Heart right ventricle (tissue), 16 donors: ENCODE results near the gene YBX3. TPM values are rescaled to one million over a fixed set of nuclear protein-coding genes. Genes with fewer than 3 reads are reported as not detected.

Source experiments
- ATAC-seq, 8 donors: fragments of 200-7000 bp; cut with Tn5 transposase; one replicate each; pipeline ENCODE4 v1.9.1; 2020; ENCODE audit warnings: mild to moderate bottlenecking in 8 of 8, moderate library complexity in 8 of 8, moderate number of reproducible peaks in 1 of 8
- DNase-seq, 2 donors: peaks; one replicate each; pipeline ENCODE4 v3.0.0-alpha.2; 2020
- H3K27ac ChIP-seq, 10 donors: fragments of 200-600 bp; sonication (generic) in 2 of 10; one replicate each; pipeline versions ENCODE4 v1.5.0 to v1.8.0; 2020 to 2022; ENCODE audit warnings: mild to moderate bottlenecking in 3 of 10
- H3K27me3 ChIP-seq, 7 donors: fragments of 200-600 bp; one replicate each; pipeline ENCODE4 v1.8.0; 2021 to 2022; ENCODE audit warnings: mild to moderate bottlenecking in 2 of 7
- H3K36me3 ChIP-seq, 9 donors: fragments of 200-600 bp; sonication (generic) in 1 of 9; one replicate each; pipeline versions ENCODE4 v1.5.0 to v1.8.0; 2020 to 2022; ENCODE audit warnings: mild to moderate bottlenecking in 2 of 9
- H3K4me1 ChIP-seq, 9 donors: fragments of 200-600 bp; sonication (generic) in 1 of 9; one replicate each; pipeline versions ENCODE4 v1.5.0 to v1.8.0; 2020 to 2022; ENCODE audit warnings: mild to moderate bottlenecking in 4 of 9
- H3K4me3 ChIP-seq, 10 donors: fragments of 200-600 bp; sonication (generic) in 2 of 10; one replicate each; pipeline versions ENCODE4 v1.5.0 to v1.8.0; 2020 to 2022; ENCODE audit warnings: mild to moderate bottlenecking in 7 of 10, moderate library complexity in 2 of 10
- H3K9me3 ChIP-seq, 11 donors: fragments of 200-600 bp in 10 of 11; sonication (generic) in 2 of 11; one replicate each; pipeline versions ENCODE4 v1.5.0 to v1.8.0; 2013 to 2022; ENCODE audit warnings: mild to moderate bottlenecking in 2 of 11, control low read depth in 1 of 11, moderate library complexity in 1 of 11
- CTCF ChIP-seq, 9 donors: fragments of 200-600 bp; sonication (generic) in 2 of 9; IDR thresholded peaks; one replicate each; pipeline versions ENCODE4 v1.5.0 to v1.8.0; 2021 to 2022; ENCODE audit warnings: antibody characterized with exemption in 9 of 9, mild to moderate bottlenecking in 5 of 9, moderate library complexity in 1 of 9
- WGBS, 2 donors: extraction: QIAGEN DNeasy Blood & Tissue Kit; methylation state at CpG; one replicate each; pipeline ENCODE4 v1.1.7; 2013; ENCODE audit warnings: inconsistent platforms in 1 of 2; 5-methylcytosine and 5-hydroxymethylcytosine counted together
- intact Hi-C, 10 donors: fragments of 100-400 bp; cut with DNase I; formaldehyde crosslinking; loops; one replicate each; pipeline versions ENCODE4 v1.11.1 to v1.14.2; 2022
- polyA plus RNA-seq, 2 donors: library from polyadenylated mRNA; stranded (reverse); fragments of 200-250 nt; gene quantifications; one replicate each; pipeline ENCODE4 v1.2.3, GENCODE V29; 2013
- total RNA-seq, 10 donors: library from RNA; stranded (reverse); fragmentation: NEBNext Ultra II Directional in 3 of 10; extraction: Animal tissue kit (Norgen Biotek cat#: 25700) in 3 of 10; gene quantifications; one replicate each; pipeline versions ENCODE4 v1.2.1 to v1.2.4, GENCODE V29; 2021 to 2023
- donor health status: Arrhythmogenic right ventricular cardiomyopathy.
- donor health status: ischemic (EF 13 %, LVEDD 7.1; RV severe dilation, severe dysfunction).
- donor health status: healthy with polysubstance abuse.
- donor health status: DM: no; HTN: yes; CAD: no.
- donor health status: DM: no; HTN: no; CAD: no.
- donor health status: ischemic (EF 25% LVEDD 6.9; RV normal size, moderate dysfunction).
- donor health status: ischemic (EF 25% LVEDD 5.7; RV mildly dilated, moderate dysfunction).
- donor health status: healthy.
- donor health status: DM: yes; HTN: yes; CAD: no.
- donor health status: Ischemic cardiomyopathy.
- donor health status: ischemic (EF 35%, LVEDD 5.7; RV mildly dilated, moderate dysfunction).
- donor health status: nonischemic (EF 11% LVEDD 7.7; RV severe dilation, severe dysfunction).
- donor health status: DM: yes; HTN: yes; CAD: no.
- donor health status: PGD.
- donor health status: ischemic (EF 29% LVEDD 5.4; RV normal size, mild dysfunction).
- donor health status: nonischemic (EF 23%, LVEDD 6.1; RV moderate dilation, normal function).

The YBX3 gene
- total and polyA plus RNA-seq, 12 donors, result 244 to 1,254 (median 632) TPM

- Histone ChIP-seq H3K27me3 (peaks cover 0 to 18% (median 0%) of the 10 kb centered on the region in 7 donors), H3K4me1 (peaks cover 3 to 26% (median 23%) of the 10 kb centered on the region in 9 donors), H3K36me3 (no peaks in the 10 kb centered on the region), H3K27ac (no peak overlapping the region), H3K4me3 (no peak overlapping the region), H3K9me3 (no peaks in the 10 kb centered on the region)
- intact Hi-C loops, result loop anchor here in 5 of 10 donors (10.0 kb wide), 4 partner anchors 110 to 510 kb away; partner anchors contain the start of genes MAGOHB (in 2 of the 5) and GABARAPL1 (in 1 of the 5)
- no peak for TF ChIP-seq CTCF (IDR thresholded peaks at IDR 0.05)
- ATAC-seq (no peak), DNase-seq (no peak)
- WGBS, 2 donors, result 80 to 90% methylated on average over 1 of the region's 1 CpG
Observed at GRCh38 chr12:10725003-10725402, 1.9 kb upstream of the YBX3 start.

- WGBS, 2 donors, result 0% methylated on average over 25 to 36 of the region's 36 CpGs
- peaks cover 0 to 5% (median 0%) of the 10 kb centered on the region in 9 donors for H3K36me3 ChIP-seq
- peak overlapping the region; percentile 93 to 100 (median 98) for H3K27ac ChIP-seq
- DNase-seq (peak; percentile 34 to 50), ATAC-seq (peak; percentile 10 to 76 (median 39))
- peak in 3 of 9 donors; percentile 33 to 38 (median 35) for TF ChIP-seq CTCF (IDR thresholded peaks at IDR 0.05)
- H3K9me3 ChIP-seq, result no peaks in the 10 kb centered on the region
- intact Hi-C loops, result loop anchor here in 8 of 10 donors (1.0 to 10.0 kb wide), 9 partner anchors 26 to 510 kb away; partner anchors contain the start of genes GABARAPL1 (in 5 of the 8) and MAGOHB (in 4 of the 8)
- H3K27me3 ChIP-seq, result peaks cover 0 to 18% (median 0%) of the 10 kb centered on the region in 7 donors
- H3K4me3 ChIP-seq, result peak overlapping the region; percentile 73 to 95 (median 92)
- peaks cover 13 to 51% (median 48%) of the 10 kb centered on the region in 9 donors for H3K4me1 ChIP-seq
Observed at GRCh38 chr12:10722502-10722904, 620 bp downstream of the YBX3 start.

GRCh38 chr12:10721651-10722501 lies 1.2 kb downstream of the YBX3 start:
- peak; percentile 86 to 96 (median 92) for ATAC-seq
- H3K36me3 ChIP-seq, result peaks cover 0 to 8% (median 0%) of the 10 kb centered on the region in 9 donors

More at GRCh38 chr12:10721651-10722501, 1.2 kb downstream of the YBX3 start:
- Histone ChIP-seq H3K4me3 (peak overlapping the region; percentile 73 to 95 (median 92)), H3K27me3 (peaks cover 0 to 18% (median 0%) of the 10 kb centered on the region in 7 donors), H3K4me1 (peaks cover 16 to 57% (median 54%) of the 10 kb centered on the region in 9 donors), H3K27ac (peak overlapping the region; percentile 93 to 100 (median 98)), H3K9me3 (no peaks in the 10 kb centered on the region)
- no peak for TF ChIP-seq CTCF (IDR thresholded peaks at IDR 0.05)
- peak; percentile 82 to 94 for DNase-seq
- intact Hi-C loops, result loop anchor here in 8 of 10 donors (1.0 to 10.0 kb wide), 9 partner anchors 27 to 510 kb away; partner anchors contain the start of genes GABARAPL1 (in 5 of the 8) and MAGOHB (in 4 of the 8)
- WGBS, 2 donors, result 0 to 1% methylated on average over 26 of the region's 26 CpGs
